WI38 (cell line): Measurements from ENCODE around the gene SLC6A4.

Experiments
- H3K4me3 ChIP-seq: 2 replicates; pipeline ENCODE4 v1.5.1; 2011; ENCODE audit warnings: low read depth, mild to moderate bottlenecking, control low read depth, low read length
- CTCF ChIP-seq: IDR thresholded peaks from 2 replicates; pipeline ENCODE4 v1.5.1; 2012; ENCODE audit warnings: low read depth, mild to moderate bottlenecking, control low read depth, low read length

The SLC6A4 gene

GRCh38 chr17:30226878-30227277 is 8.6 kb downstream of the SLC6A4 start:
- no peak overlapping the region for H3K4me3 ChIP-seq
- no peak for TF ChIP-seq CTCF

- no peak overlapping the region for H3K4me3 ChIP-seq
- no peak for TF ChIP-seq CTCF
Measured at GRCh38 chr17:30225919-30226553, 9.5 kb downstream of the SLC6A4 start.

DNA sequence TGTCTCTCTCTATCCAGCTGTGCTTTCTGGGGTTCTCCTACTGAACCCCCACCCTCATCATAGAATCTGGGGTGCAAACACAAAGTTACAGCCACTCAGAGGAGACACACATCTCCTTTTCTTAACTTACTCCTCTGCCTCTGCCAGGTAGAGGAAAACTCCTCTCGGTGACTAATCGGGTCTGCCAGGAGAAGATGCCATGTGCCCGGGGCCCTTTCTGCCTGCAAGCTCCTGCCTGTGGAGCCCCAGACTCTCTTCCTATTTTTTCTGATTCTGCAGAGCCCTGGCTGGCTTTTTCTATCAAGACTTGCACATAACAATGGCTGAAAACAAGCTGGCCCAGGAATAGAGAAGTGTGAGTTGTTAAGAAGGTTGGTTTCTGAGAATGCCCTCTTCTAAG is 10.4 kb downstream of the SLC6A4 start:
- no peak overlapping the region for H3K4me3 ChIP-seq
- TF ChIP-seq CTCF, result no peak

DNA sequence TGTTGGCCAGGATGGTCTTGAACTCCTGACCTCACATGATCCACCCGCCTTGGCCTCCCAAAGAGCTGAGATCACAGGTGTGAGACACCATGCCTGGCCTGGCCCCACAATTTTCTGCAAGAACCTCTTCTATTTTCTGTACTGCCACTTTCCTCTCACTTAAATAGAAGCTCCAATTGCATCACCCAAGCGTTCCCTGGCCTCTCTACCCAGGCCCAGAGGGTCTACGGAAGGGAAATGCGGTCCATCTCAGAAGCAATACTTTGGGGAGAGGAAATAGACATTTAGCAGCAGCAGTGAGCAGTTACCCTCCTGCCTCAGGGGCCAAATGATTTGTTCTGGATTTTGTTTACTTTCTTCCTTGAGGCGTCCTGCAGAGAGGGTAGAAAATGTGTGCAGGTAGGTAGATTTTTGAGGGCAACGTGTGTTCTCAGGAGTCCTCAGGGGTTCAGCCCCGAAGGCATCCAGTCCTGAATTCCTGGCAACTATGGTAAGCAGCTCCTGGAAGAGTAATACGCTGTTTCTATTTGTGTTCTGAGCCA is 11.0 kb downstream of the SLC6A4 start:
- TF ChIP-seq CTCF, result no peak
- H3K4me3 ChIP-seq, result no peak overlapping the region

GRCh38 chr17:30222721-30223175 is 12.7 kb downstream of the SLC6A4 start:
- no peak overlapping the region for H3K4me3 ChIP-seq
- no peak for TF ChIP-seq CTCF

- no peak for TF ChIP-seq CTCF
- no peak overlapping the region for H3K4me3 ChIP-seq
Measured at GRCh38 chr17:30222251-30222650, 13.2 kb downstream of the SLC6A4 start.

GRCh38 chr17:30221346-30221745 is 14.2 kb downstream of the SLC6A4 start:
- no peak for TF ChIP-seq CTCF
- H3K4me3 ChIP-seq, result no peak overlapping the region
